ENCODE measurements around the gene TTC1. TPM values are rescaled to one million over a fixed set of nuclear protein-coding genes. Genes with fewer than 3 reads are reported as not detected.
A peak's percentile ranks its signal among the peaks of the same experiment; 100 is the strongest.

Gene TTC1
- total RNA-seq (2022) (84.6 and 100 TPM in 2 replicates), Bru-seq, nascent RNA (percentile 94 among the genes with signal in this experiment), BruChase-seq, experiment 1, labeled RNA remaining after a 6-hour chase (percentile 88 among the genes with signal in this experiment), BruChase-seq, experiment 2, labeled RNA remaining after a 2-hour chase (percentile 89 among the genes with signal in this experiment)
- long read RNA-seq, transcript TTC1-201 (8 exons, 1,467 nt): major isoform, 172 of 236 reads
- long read RNA-seq, transcript TTC1-205 (8 exons, 1,432 nt): minor isoform, 31 of 236 reads
- long read RNA-seq, partial matches to known transcripts: 8 of 236 reads
- long read RNA-seq, other reads (novel, unspliced or antisense): 25 of 236 reads

DNA sequence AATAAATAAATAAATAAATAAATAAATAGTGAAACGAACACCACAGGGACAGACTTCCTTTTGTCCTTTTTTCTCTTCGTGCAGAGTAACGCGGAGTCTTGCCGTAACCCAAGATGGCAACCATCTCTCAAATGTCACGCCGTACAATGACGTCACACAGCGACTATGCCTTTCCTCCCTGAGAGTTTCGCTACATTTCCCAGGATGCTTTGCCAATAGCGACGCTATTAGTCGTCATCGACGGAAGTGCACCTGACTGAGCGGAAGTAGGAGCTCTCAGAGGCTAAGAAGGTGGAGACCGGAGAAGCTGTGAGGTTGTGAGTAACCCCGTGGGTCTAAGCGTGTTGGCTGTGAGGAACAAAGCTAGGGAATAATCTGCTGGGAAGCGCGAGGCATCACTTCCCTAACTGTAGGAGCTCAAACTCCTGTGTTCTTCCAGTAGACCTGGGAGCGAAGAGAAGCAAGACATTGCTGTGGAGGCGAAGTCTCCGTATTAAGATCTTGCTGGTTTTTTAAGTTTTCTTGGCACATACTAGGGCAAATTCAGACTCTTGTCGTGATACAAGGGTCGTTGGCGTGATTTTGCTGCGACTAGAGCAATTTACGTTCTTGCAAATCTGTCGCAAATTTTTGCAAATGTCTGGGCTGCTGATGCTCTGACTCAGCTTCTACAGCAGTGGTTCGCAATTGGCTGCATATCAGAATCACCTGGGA lies at the start of gene TTC1:
Gene TTC1 (plus strand): TSS at position 263 of the 714 bp plus-strand sequence. CDS start 1,390 bp downstream, outside the sequence.
- intact Hi-C loops (cut with micrococcal nuclease): no loop called here
- BruUV-seq (replicated peaks): TSS peak; percentile 70
- ChIA-PET CTCF (interaction anchor here (0.6 to 3.9 kb wide), 13 partner anchors 9 to 972 kb away, joined by 3 to 41 read pairs (median 3); no protein-coding TSS in a partner anchor), POLR2A (interaction anchor here (0.6 to 2.9 kb wide), 52 partner anchors 9 to 830 kb away, joined by 3 to 23 read pairs (median 3); partner anchors contain the start of genes FAM200C, PTTG1, PWWP2A and SLU7)
- peak within 1 kb of the TSS; percentile 92 for H3K4me3 Mint-ChIP-seq (ENCODE audit: unreplicated experiment)
- H3K27ac Mint-ChIP-seq (ENCODE audit: low read depth, unreplicated experiment): peak within 1 kb of the TSS; percentile 98
- H3K27me3 Mint-ChIP-seq (ENCODE audit: insufficient read depth, unreplicated experiment): no peaks in the 10 kb centered on the region
- peaks cover 19% of the 10 kb centered on the region for H3K4me1 Mint-ChIP-seq (ENCODE audit: insufficient read depth, unreplicated experiment)
- TF ChIP-seq, protein P1, sequence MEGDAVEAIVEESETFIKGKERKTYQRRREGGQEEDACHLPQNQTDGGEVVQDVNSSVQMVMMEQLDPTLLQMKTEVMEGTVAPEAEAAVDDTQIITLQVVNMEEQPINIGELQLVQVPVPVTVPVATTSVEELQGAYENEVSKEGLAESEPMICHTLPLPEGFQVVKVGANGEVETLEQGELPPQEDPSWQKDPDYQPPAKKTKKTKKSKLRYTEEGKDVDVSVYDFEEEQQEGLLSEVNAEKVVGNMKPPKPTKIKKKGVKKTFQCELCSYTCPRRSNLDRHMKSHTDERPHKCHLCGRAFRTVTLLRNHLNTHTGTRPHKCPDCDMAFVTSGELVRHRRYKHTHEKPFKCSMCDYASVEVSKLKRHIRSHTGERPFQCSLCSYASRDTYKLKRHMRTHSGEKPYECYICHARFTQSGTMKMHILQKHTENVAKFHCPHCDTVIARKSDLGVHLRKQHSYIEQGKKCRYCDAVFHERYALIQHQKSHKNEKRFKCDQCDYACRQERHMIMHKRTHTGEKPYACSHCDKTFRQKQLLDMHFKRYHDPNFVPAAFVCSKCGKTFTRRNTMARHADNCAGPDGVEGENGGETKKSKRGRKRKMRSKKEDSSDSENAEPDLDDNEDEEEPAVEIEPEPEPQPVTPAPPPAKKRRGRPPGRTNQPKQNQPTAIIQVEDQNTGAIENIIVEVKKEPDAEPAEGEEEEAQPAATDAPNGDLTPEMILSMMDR (IDR thresholded peaks at IDR 0.05; ENCODE audit: unreplicated experiment): no peak
- DNase-seq (ENCODE audit: unreplicated experiment): peak; percentile 100
- H3K36me3 Mint-ChIP-seq (ENCODE audit: insufficient read depth, unreplicated experiment): peaks cover 25% of the 10 kb centered on the region
- H3K9me3 Mint-ChIP-seq (ENCODE audit: unreplicated experiment): no peaks in the 10 kb centered on the region

GRCh38 chr5:159961176-159962160 lies 47.5 kb upstream of the TTC1 start:
- BruUV-seq (replicated peaks): no TSS peak
- peaks cover 7% of the 10 kb centered on the region for H3K4me1 Mint-ChIP-seq (ENCODE audit: insufficient read depth, unreplicated experiment)
- TF ChIP-seq, protein P1 (IDR thresholded peaks at IDR 0.05; ENCODE audit: unreplicated experiment): no peak
- H3K9me3 Mint-ChIP-seq (ENCODE audit: unreplicated experiment): no peaks in the 10 kb centered on the region
- H3K36me3 Mint-ChIP-seq (ENCODE audit: insufficient read depth, unreplicated experiment): no peaks in the 10 kb centered on the region
- H3K27me3 Mint-ChIP-seq (ENCODE audit: insufficient read depth, unreplicated experiment): no peaks in the 10 kb centered on the region
- H3K4me3 Mint-ChIP-seq (ENCODE audit: unreplicated experiment): no peak overlapping the region
- POLR2A ChIA-PET: interaction anchor here (0.6 kb wide), 1 partner anchor 24 kb away, joined by 3 read pairs; no protein-coding TSS in a partner anchor
- CTCF ChIA-PET: interaction anchor here (1.1 to 4.5 kb wide), 3 partner anchors 22 to 55 kb away, joined by 4 to 33 read pairs (median 7); no protein-coding TSS in a partner anchor
- intact Hi-C loops (cut with micrococcal nuclease): no loop called here
- no peak overlapping the region for H3K27ac Mint-ChIP-seq (ENCODE audit: low read depth, unreplicated experiment)
- no peak for DNase-seq (ENCODE audit: unreplicated experiment)

GRCh38 chr5:159962214-159962613 lies 46.7 kb upstream of the TTC1 start:
- ChIA-PET POLR2A (no interaction called here), CTCF (interaction anchor here (0.7 to 4.5 kb wide), 9 partner anchors 15 to 805 kb away, joined by 3 to 33 read pairs (median 4); no protein-coding TSS in a partner anchor)
- peaks cover 7% of the 10 kb centered on the region for H3K4me1 Mint-ChIP-seq (ENCODE audit: insufficient read depth, unreplicated experiment)
- H3K27ac Mint-ChIP-seq (ENCODE audit: low read depth, unreplicated experiment): no peak overlapping the region
- H3K36me3 Mint-ChIP-seq (ENCODE audit: insufficient read depth, unreplicated experiment): no peaks in the 10 kb centered on the region
- intact Hi-C loops (cut with micrococcal nuclease): no loop called here
- H3K4me3 Mint-ChIP-seq (ENCODE audit: unreplicated experiment): no peak overlapping the region
- H3K9me3 Mint-ChIP-seq (ENCODE audit: unreplicated experiment): no peaks in the 10 kb centered on the region
- H3K27me3 Mint-ChIP-seq (ENCODE audit: insufficient read depth, unreplicated experiment): no peaks in the 10 kb centered on the region
- BruUV-seq (replicated peaks): no TSS peak
- no peak for DNase-seq (ENCODE audit: unreplicated experiment)
- TF ChIP-seq, protein P1 (IDR thresholded peaks at IDR 0.05; ENCODE audit: unreplicated experiment): no peak
